ENCODE results near the gene PLA2G5.

DNA sequence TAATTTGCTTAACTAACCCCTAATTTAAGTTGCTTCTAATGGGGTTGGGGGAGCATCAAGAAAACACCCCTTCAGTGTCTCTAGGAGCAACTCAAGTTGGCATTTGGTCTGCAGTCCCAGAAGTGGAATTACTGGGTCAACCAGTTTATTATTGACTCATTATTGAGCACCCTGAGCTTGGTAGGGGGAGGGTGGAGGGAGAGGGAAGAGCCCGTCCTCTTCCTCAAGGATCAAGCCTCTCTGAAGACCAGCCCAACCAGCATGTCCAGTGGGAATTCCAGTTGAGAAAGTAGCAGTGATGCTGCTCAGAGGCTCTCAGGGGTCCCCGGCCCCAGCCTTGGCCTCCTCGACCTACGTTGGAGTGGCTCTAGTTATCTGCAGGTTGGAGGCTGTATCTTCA, 67.1 kb downstream of the PLA2G5 start:
- TF ChIP-seq CTCF (conservative IDR thresholded peaks at IDR 0.05; ENCODE audit: low read depth, low read length): no peak
- TF ChIP-seq EZH2 (IDR thresholded peaks at IDR 0.05; ENCODE audit: low read length, unreplicated experiment): no peak
- no peak for TF ChIP-seq EZH2phosphoT487 (IDR thresholded peaks at IDR 0.05; ENCODE audit: borderline replicate concordance, low read length)
